HCT116 (cell line): ENCODE results near the gene WBP1. TPM values are rescaled to one million over a fixed set of nuclear protein-coding genes. Genes with fewer than 3 reads are reported as not detected.

Experiments
- ATAC-seq: fragments of 200-7000 bp; cut with Tn5 transposase; 2 replicates; pipeline ENCODE4 v1.9.1; 2020; ENCODE audit warnings: mild to moderate bottlenecking, moderate library complexity
- BruUV-seq: library from RNA; stranded (reverse); fragments of 400-500 nt; replicated peaks from 2 replicates; lab custom pipeline; 2021; lab: Mats Ljungman, UMichigan
- CTCF ChIA-PET: fragments of 300-600 bp; sonication (Branson Sonifier 250); formaldehyde crosslinking; loops from one replicate; lab custom pipeline; 2021; ENCODE audit warnings: antibody characterized with exemption; lab: Charles Lee
- POLR2A ChIA-PET: fragments of 300-600, 350-600 bp; sonication (Branson Sonifier 250); formaldehyde crosslinking; loops from one replicate; lab custom pipeline; 2021; ENCODE audit warnings: antibody characterized with exemption; lab: Charles Lee
- RAD21 ChIA-PET, 2 experiments: fragments of 300-600 bp; sonication (Branson Sonifier 250); formaldehyde crosslinking; loops; one replicate each; lab custom pipeline; 2023; ENCODE audit warnings: low total read pairs in 2 of 2; ENCODE audit not compliant: uncharacterized antibody in 2 of 2, unreplicated experiment in 2 of 2, low non-redundant PET in 1 of 2; lab: Charles Lee
- DNase-seq: peaks from one replicate; pipeline ENCODE4 v3.0.0-alpha.2; 2010; ENCODE audit warnings: low read depth, low spot score
- H2AFZ ChIP-seq: fragments of 200-600 bp; shearing (Covaris generic), sonication (generic); 2 replicates; pipeline ENCODE4 v1.6.1; 2017; ENCODE audit warnings: low read depth, mixed run types, mixed read lengths, antibody characterized with exemption, low read length; ENCODE audit not compliant: poor library complexity, severe bottlenecking
- H3K27ac ChIP-seq: 2 replicates; pipeline ENCODE4 v1.5.1; 2012; ENCODE audit warnings: low read depth, low read length
- H3K27me3 ChIP-seq: fragments of 200-600 bp; sonication (generic); 2 replicates; pipeline ENCODE4 v1.6.1; 2016; ENCODE audit warnings: mixed run types, low read length, mixed read lengths; ENCODE audit not compliant: insufficient read depth
- H3K36me3 ChIP-seq, 2 experiments: fragments of 200-500 bp in 1 of 2; fragments of 200-600 bp in 1 of 2; sonication (Bioruptor generic) in 1 of 2; sonication (generic) in 1 of 2; 2 replicates each; pipeline versions ENCODE4 v1.5.1 to v1.6.1; 2014 to 2016; ENCODE audit warnings: low read length in 2 of 2, inconsistent platforms in 1 of 2, mixed read lengths in 1 of 2, mixed run types in 1 of 2; ENCODE audit not compliant: insufficient read depth in 2 of 2, control insufficient read depth in 1 of 2
- H3K4me1 ChIP-seq, 2 experiments: fragments of 200-600 bp in 1 of 2; sonication (generic) in 1 of 2; 2 replicates each; pipeline versions ENCODE4 v1.5.1 to v1.6.1; 2012 to 2017; ENCODE audit warnings: low read length in 2 of 2, inconsistent platforms in 1 of 2, mild to moderate bottlenecking in 1 of 2, mixed read lengths in 1 of 2, mixed run types in 1 of 2, moderate library complexity in 1 of 2; ENCODE audit not compliant: insufficient read depth in 2 of 2, control insufficient read depth in 1 of 2
- H3K4me2 ChIP-seq: fragments of 200-600 bp; sonication (generic); 2 replicates; pipeline ENCODE4 v1.6.1; 2017; ENCODE audit warnings: mixed run types, low read length, mixed read lengths
- H3K4me3 ChIP-seq, 2 experiments: fragments of 200-600 bp in 1 of 2; sonication (generic) in 1 of 2; replicated peaks in 1 of 2; 2 replicates each; pipeline ENCODE4 v1.5.1; 2011 to 2016; ENCODE audit warnings: low read length in 2 of 2, control low read depth in 1 of 2, low read depth in 1 of 2, mild to moderate bottlenecking in 1 of 2, mixed read lengths in 1 of 2, mixed run types in 1 of 2
- H3K79me2 ChIP-seq: fragments of 200-600 bp; sonication (generic); 2 replicates; pipeline ENCODE4 v1.6.1; 2017; ENCODE audit warnings: mild to moderate bottlenecking, mixed run types, low read length, moderate library complexity, mixed read lengths; ENCODE audit not compliant: insufficient read depth
- H3K9ac ChIP-seq: fragments of 200-600 bp; sonication (generic); 2 replicates; pipeline ENCODE4 v1.6.1; 2016; ENCODE audit warnings: low read length, mixed read lengths
- H3K9me2 ChIP-seq: fragments of 200-600 bp; sonication (generic), shearing (Covaris generic); 2 replicates; pipeline ENCODE4 v1.6.1; 2017; ENCODE audit warnings: mixed run types, mild to moderate bottlenecking, moderate library complexity; ENCODE audit not compliant: insufficient read depth
- H3K9me3 ChIP-seq, 2 experiments: fragments of 200-500 bp in 1 of 2; fragments of 200-600 bp in 1 of 2; sonication (Bioruptor generic) in 1 of 2; sonication (generic) in 1 of 2; 2 replicates each; pipeline ENCODE4 v1.6.1; 2014 to 2017; ENCODE audit warnings: low read length in 2 of 2, mixed read lengths in 2 of 2, inconsistent platforms in 1 of 2, low read depth in 1 of 2, mild to moderate bottlenecking in 1 of 2, mixed run types in 1 of 2, moderate library complexity in 1 of 2; ENCODE audit not compliant: control insufficient read depth in 1 of 2, insufficient read depth in 1 of 2
- H4K20me1 ChIP-seq: fragments of 200-600 bp; sonication (generic), shearing (Covaris generic); 2 replicates; pipeline ENCODE4 v1.6.1; 2017; ENCODE audit warnings: mixed run types, mild to moderate bottlenecking, moderate library complexity; ENCODE audit not compliant: insufficient read depth
- CBX3 ChIP-seq: IDR thresholded peaks from 2 replicates; pipeline ENCODE4 v1.6.1; 2012; ENCODE audit warnings: low read depth
- ELF1 ChIP-seq: IDR thresholded peaks from 2 replicates; pipeline ENCODE4 v1.6.1; 2012; ENCODE audit warnings: low read depth, borderline replicate concordance
- EZH2 ChIP-seq: fragments of 200-600 bp; sonication (generic); IDR thresholded peaks from 2 replicates; pipeline ENCODE4 v1.6.1; 2017; ENCODE audit warnings: antibody characterized with exemption, mixed run types
- EZH2phosphoT487 ChIP-seq: fragments of 200-600 bp; IDR thresholded peaks from 2 replicates; pipeline ENCODE4 v1.6.1; 2018; ENCODE audit warnings: antibody characterized with exemption, borderline replicate concordance
- FOSL1 ChIP-seq: IDR thresholded peaks from 2 replicates; pipeline ENCODE4 v1.6.1; 2012; ENCODE audit warnings: low read depth
- JUND ChIP-seq: IDR thresholded peaks from 2 replicates; pipeline ENCODE4 v1.6.1; 2012
- POLR2A ChIP-seq: IDR thresholded peaks from 2 replicates; pipeline ENCODE4 v1.7.0; 2011; ENCODE audit warnings: borderline replicate concordance; ENCODE audit not compliant: insufficient read depth, insufficient read length; ENCODE audit errors: extremely low read depth
- SIN3A ChIP-seq: IDR thresholded peaks from 2 replicates; pipeline ENCODE4 v1.6.1; 2012; ENCODE audit warnings: low read depth
- SP1 ChIP-seq: IDR thresholded peaks from 2 replicates; pipeline ENCODE4 v1.6.1; 2012; ENCODE audit warnings: low read depth
- YY1 ChIP-seq: IDR thresholded peaks from 2 replicates; pipeline ENCODE4 v1.6.1; 2011; ENCODE audit warnings: low read length, low read depth, moderate library complexity, mild to moderate bottlenecking; ENCODE audit not compliant: insufficient replicate concordance; ENCODE audit errors: extremely low read depth
- ZFX ChIP-seq: fragments of 450-650 bp; IDR thresholded peaks from 2 replicates; pipeline ENCODE4 v1.6.1; 2017
- intact Hi-C: fragments of 100-400 bp; cut with micrococcal nuclease; formaldehyde crosslinking; loops from 2 replicates; pipeline ENCODE4 v1.10.0; 2022
- total RNA-seq: library from RNA; stranded (reverse); gene quantifications from one replicate; pipeline ENCODE4 v1.2.1, GENCODE V29; 2021; ENCODE audit not compliant: unreplicated experiment
- TF ChIP-seq, protein P1 (sequence below): IDR thresholded peaks from 2 replicates; pipeline ENCODE4 v1.6.1; 2012
- TF ChIP-seq, protein P2 (sequence below): IDR thresholded peaks from 2 replicates; pipeline ENCODE4 v1.6.1; 2012

Gene WBP1
- total RNA-seq, 1 experiment from 2014 or later = 64.7 TPM

DNA sequence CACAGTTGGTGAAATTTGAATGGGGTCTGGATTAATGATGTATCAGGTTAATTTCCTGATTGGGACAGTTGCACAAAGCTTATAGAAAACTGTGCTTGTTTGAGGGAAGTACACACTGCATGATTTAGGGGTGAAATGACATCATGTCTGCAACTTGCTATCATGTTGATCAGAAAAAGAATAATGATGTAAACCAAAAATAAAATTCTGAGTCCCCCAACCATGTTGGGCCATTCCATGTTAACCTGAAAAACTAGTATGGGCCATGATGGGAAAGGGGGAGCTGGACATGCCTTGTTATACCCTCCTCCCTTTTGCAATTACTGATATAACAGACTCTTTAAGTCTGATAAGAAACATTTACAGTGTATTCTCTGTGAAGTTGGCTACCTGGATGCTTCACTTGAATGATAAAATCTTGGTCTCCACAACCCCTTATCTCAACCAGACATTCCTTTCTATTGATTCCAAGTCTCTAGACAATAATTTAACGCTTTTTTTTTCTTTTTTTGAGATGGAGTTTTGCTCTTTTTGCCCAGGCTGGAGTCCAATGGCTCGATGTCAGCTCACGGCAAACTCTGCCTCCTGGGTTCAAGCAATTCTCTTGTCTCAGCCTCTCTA is 7.6 kb upstream of the WBP1 start:
- Histone ChIP-seq H3K27ac (no peak overlapping the region), H3K9ac (no peak overlapping the region), H3K9me2 (no peaks in the 10 kb centered on the region), H3K9me3 (no peaks in the 10 kb centered on the region), H3K36me3 (no peaks in the 10 kb centered on the region)
- BruUV-seq = no TSS peak
- ChIA-PET POLR2A (no interaction called here), RAD21 (no interaction called here), CTCF (no interaction called here)
- no peak for DNase-seq
- intact Hi-C loops = loop anchor here (10.0 kb wide), 1 partner anchor 1216 kb away; the partner anchor contains the start of genes CCT7 and PRADC1
- no peak for ATAC-seq
- TF ChIP-seq, protein P1, sequence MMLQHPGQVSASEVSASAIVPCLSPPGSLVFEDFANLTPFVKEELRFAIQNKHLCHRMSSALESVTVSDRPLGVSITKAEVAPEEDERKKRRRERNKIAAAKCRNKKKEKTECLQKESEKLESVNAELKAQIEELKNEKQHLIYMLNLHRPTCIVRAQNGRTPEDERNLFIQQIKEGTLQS = no peak
- no peak for TF ChIP-seq ELF1
- TF ChIP-seq EZH2phosphoT487 = no peak
- no peak for TF ChIP-seq YY1
- TF ChIP-seq SIN3A = no peak
- TF ChIP-seq POLR2A = no peak
- TF ChIP-seq JUND = no peak
- TF ChIP-seq CBX3 = no peak
- no peak for TF ChIP-seq SP1
- no peak for TF ChIP-seq FOSL1
- TF ChIP-seq EZH2 = no peak
- TF ChIP-seq ZFX = no peak
- TF ChIP-seq, protein P2, sequence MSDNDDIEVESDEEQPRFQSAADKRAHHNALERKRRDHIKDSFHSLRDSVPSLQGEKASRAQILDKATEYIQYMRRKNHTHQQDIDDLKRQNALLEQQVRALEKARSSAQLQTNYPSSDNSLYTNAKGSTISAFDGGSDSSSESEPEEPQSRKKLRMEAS = no peak
- TF ChIP-seq, all 23 proteins: peak for 0
- Histone ChIP-seq H3K4me2 (no peak overlapping the region), H3K79me2 (peaks cover 6% of the 10 kb centered on the region; the same call in 1 of the 2 replicates), H2AFZ (no peak overlapping the region), H3K27me3 (no peaks in the 10 kb centered on the region), H4K20me1 (no peaks in the 10 kb centered on the region), H3K4me3 (no peak overlapping the region), H3K4me1 (peaks cover under 1 to 23% of the 10 kb centered on the region in 2 experiments)
